GM23338 (cell line): ENCODE measurements around the gene CXCR1.

Source experiments
- CREB1 ChIP-seq: fragments of 250-450 bp; sonication (Bioruptor Pico); IDR thresholded peaks from 2 replicates; pipeline ENCODE4 v1.5.0; 2020; ENCODE audit warnings: low read depth, mild to moderate bottlenecking, moderate library complexity
- CTCF ChIP-seq, 2 experiments: fragments of 200-600 bp in 1 of 2; sonication (generic) in 1 of 2; conservative IDR thresholded peaks; 2 replicates each; pipeline versions ENCODE4 v1.5.1 to v1.6.1; 2016 to 2017; ENCODE audit warnings: antibody characterized with exemption in 2 of 2, low read depth in 2 of 2, mild to moderate bottlenecking in 2 of 2, moderate library complexity in 1 of 2
- EZH2 ChIP-seq: fragments of 200-600 bp; sonication (generic); IDR thresholded peaks from one replicate; pipeline ENCODE4 v1.8.0; 2017; ENCODE audit warnings: antibody characterized with exemption, mild to moderate bottlenecking, low read depth; ENCODE audit not compliant: unreplicated experiment
- EZH2phosphoT487 ChIP-seq: fragments of 200-600 bp; sonication (generic); IDR thresholded peaks from one replicate; pipeline ENCODE4 v1.8.1; 2018; ENCODE audit warnings: antibody characterized with exemption; ENCODE audit not compliant: unreplicated experiment
- JUNB ChIP-seq: IDR thresholded peaks from one replicate; pipeline ENCODE4 v1.6.1; 2016; ENCODE audit warnings: antibody characterized with exemption; ENCODE audit not compliant: unreplicated experiment
- NANOG ChIP-seq: IDR thresholded peaks from 2 replicates; pipeline ENCODE4 v1.6.1; 2016; ENCODE audit warnings: antibody characterized with exemption, borderline replicate concordance
- POLR2AphosphoS5 ChIP-seq: IDR thresholded peaks from 2 replicates; pipeline ENCODE4 v1.6.1; 2016; ENCODE audit warnings: antibody characterized with exemption, low read depth
- STAT1 ChIP-seq: IDR thresholded peaks from one replicate; pipeline ENCODE4 v1.6.1; 2016; ENCODE audit warnings: antibody characterized with exemption; ENCODE audit not compliant: unreplicated experiment
- ZNF114 ChIP-seq: fragments of 250-450 bp; sonication (Bioruptor Pico); IDR thresholded peaks from 2 replicates; pipeline ENCODE4 v1.5.0; 2020; ENCODE audit warnings: mild to moderate bottlenecking, moderate library complexity
- TF ChIP-seq, protein P1 (sequence below): IDR thresholded peaks from 2 replicates; pipeline ENCODE4 v1.6.1; 2016; ENCODE audit warnings: antibody characterized with exemption
- TF ChIP-seq, protein P2 (sequence below): IDR thresholded peaks from one replicate; pipeline ENCODE4 v1.6.1; 2018; ENCODE audit warnings: antibody characterized with exemption; ENCODE audit not compliant: unreplicated experiment

- TF ChIP-seq CTCF (conservative IDR thresholded peaks at IDR 0.05; ENCODE audit: low read depth in 2 of 2) (no peak), EZH2 (no peak), CREB1 (CRISPR knock-in tag) (no peak), POLR2AphosphoS5 (no peak), ZNF114 (CRISPR knock-in tag) (no peak), JUNB (no peak), NANOG (no peak), EZH2phosphoT487 (no peak), STAT1 (no peak)
- TF ChIP-seq, protein P1, sequence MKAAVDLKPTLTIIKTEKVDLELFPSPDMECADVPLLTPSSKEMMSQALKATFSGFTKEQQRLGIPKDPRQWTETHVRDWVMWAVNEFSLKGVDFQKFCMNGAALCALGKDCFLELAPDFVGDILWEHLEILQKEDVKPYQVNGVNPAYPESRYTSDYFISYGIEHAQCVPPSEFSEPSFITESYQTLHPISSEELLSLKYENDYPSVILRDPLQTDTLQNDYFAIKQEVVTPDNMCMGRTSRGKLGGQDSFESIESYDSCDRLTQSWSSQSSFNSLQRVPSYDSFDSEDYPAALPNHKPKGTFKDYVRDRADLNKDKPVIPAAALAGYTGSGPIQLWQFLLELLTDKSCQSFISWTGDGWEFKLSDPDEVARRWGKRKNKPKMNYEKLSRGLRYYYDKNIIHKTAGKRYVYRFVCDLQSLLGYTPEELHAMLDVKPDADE: no peak
- TF ChIP-seq, protein P2, sequence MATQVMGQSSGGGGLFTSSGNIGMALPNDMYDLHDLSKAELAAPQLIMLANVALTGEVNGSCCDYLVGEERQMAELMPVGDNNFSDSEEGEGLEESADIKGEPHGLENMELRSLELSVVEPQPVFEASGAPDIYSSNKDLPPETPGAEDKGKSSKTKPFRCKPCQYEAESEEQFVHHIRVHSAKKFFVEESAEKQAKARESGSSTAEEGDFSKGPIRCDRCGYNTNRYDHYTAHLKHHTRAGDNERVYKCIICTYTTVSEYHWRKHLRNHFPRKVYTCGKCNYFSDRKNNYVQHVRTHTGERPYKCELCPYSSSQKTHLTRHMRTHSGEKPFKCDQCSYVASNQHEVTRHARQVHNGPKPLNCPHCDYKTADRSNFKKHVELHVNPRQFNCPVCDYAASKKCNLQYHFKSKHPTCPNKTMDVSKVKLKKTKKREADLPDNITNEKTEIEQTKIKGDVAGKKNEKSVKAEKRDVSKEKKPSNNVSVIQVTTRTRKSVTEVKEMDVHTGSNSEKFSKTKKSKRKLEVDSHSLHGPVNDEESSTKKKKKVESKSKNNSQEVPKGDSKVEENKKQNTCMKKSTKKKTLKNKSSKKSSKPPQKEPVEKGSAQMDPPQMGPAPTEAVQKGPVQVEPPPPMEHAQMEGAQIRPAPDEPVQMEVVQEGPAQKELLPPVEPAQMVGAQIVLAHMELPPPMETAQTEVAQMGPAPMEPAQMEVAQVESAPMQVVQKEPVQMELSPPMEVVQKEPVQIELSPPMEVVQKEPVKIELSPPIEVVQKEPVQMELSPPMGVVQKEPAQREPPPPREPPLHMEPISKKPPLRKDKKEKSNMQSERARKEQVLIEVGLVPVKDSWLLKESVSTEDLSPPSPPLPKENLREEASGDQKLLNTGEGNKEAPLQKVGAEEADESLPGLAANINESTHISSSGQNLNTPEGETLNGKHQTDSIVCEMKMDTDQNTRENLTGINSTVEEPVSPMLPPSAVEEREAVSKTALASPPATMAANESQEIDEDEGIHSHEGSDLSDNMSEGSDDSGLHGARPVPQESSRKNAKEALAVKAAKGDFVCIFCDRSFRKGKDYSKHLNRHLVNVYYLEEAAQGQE: no peak
Measured at GRCh38 chr2:218155953-218156479, 10.7 kb downstream of the CXCR1 start.
